NK-92 (cell line): ENCODE data around the gene OR9A4.

Experiments
- DNase-seq: peaks from one replicate; lab custom pipeline; 2025; ENCODE audit not compliant: unreplicated experiment; lab: John Stamatoyannopoulos, UW

Gene OR9A4

GRCh38 chr7:141945356-141945755 is 29.2 kb downstream of the OR9A4 start:
- no peak for DNase-seq

- DNase-seq, result no peak
Observed at GRCh38 chr7:141946796-141947195, 30.6 kb downstream of the OR9A4 start, which contains the start of gene CLEC5A. Gene CLEC5A, minus strand, starts transcription at chr7:141946974. Its CDS starts 682 bp downstream, at chr7:141946292.

DNA sequence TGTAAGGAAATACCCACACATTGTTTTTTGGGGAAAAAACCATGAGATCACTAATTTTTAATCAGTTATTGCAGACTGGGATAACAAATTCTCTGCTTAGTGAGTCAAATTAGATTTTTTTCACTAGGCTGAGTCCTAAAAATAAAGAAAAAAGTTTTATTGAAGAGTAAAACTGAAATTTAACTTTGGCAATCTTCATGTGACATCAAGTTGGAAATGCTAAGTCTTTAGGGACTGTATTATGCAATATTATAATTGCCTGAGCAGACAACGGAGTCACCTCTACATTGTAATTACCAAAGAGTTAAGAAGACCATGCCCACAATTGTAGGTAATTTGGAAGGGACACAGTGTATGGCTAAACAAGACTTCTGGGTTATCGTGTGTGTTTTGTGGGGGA is 32.8 kb downstream of the OR9A4 start:
- DNase-seq, result no peak

DNA sequence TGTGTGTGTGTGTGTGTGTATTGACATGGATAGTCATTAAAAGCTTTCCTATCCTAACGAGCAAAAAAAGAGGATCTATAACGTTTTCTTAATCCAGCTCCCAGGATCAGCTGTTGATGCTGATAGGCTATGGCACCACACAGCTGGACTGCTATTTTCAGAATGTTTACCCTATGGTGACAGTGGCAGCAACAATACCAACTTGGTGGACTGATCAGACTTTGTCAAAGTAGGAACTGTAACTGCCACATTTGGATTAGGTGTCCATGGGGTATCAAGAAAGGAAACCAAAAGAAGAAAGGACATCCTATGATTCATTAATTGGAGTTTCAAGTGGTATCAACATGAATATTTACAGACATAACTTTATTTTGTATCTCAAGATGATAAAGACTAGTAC is 33.3 kb downstream of the OR9A4 start:
- no peak for DNase-seq

- no peak for DNase-seq
Observed at GRCh38 chr7:141949911-141950310, 33.7 kb downstream of the OR9A4 start.

GRCh38 chr7:141950806-141951205 is 34.6 kb downstream of the OR9A4 start:
- no peak for DNase-seq

- DNase-seq, result no peak
Observed at GRCh38 chr7:141952461-141952860, 36.3 kb downstream of the OR9A4 start.

GRCh38 chr7:141954334-141954733 is 38.1 kb downstream of the OR9A4 start:
- no peak for DNase-seq

- no peak for DNase-seq
Observed at GRCh38 chr7:141956084-141956483, 39.9 kb downstream of the OR9A4 start.

- no peak for DNase-seq
Observed at GRCh38 chr7:141960687-141961422, 44.7 kb downstream of the OR9A4 start.
